ENCODE results near the gene ZNF831.
A peak's percentile ranks its signal among the peaks of the same experiment; 100 is the strongest.

The ZNF831 gene

GRCh38 chr20:59141818-59142581, 21.6 kb upstream of the ZNF831 start:
- DNase-seq (ENCODE audit: low read depth) = no peak

GRCh38 chr20:59143326-59143725, 20.3 kb upstream of the ZNF831 start:
- no peak for DNase-seq (ENCODE audit: low read depth)

- DNase-seq (ENCODE audit: low read depth) = no peak
These were observed 19.3 kb upstream of the ZNF831 start for GRCh38 chr20:59144179-59144830.

DNA sequence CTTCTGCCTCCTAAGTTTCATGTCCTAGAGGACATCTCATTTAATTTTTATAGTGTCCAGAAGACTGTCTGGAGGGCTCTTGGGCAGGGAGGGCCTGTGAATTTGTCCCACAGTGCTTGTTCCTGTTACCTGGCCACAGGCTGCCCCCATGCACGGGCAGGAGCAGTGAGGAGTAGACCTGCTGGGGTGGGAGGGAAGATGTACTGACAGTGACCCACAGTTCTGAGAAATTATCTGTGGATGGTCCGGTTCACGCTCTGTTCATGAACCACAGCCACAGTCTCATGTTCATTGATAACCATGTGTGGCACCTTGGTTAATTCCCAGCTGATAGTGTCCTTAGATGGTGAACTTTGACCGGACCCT, 18.8 kb upstream of the ZNF831 start:
- no peak for DNase-seq (ENCODE audit: low read depth)

- DNase-seq (ENCODE audit: low read depth) = no peak
These were observed 18.2 kb upstream of the ZNF831 start for GRCh38 chr20:59145247-59145923.

DNA sequence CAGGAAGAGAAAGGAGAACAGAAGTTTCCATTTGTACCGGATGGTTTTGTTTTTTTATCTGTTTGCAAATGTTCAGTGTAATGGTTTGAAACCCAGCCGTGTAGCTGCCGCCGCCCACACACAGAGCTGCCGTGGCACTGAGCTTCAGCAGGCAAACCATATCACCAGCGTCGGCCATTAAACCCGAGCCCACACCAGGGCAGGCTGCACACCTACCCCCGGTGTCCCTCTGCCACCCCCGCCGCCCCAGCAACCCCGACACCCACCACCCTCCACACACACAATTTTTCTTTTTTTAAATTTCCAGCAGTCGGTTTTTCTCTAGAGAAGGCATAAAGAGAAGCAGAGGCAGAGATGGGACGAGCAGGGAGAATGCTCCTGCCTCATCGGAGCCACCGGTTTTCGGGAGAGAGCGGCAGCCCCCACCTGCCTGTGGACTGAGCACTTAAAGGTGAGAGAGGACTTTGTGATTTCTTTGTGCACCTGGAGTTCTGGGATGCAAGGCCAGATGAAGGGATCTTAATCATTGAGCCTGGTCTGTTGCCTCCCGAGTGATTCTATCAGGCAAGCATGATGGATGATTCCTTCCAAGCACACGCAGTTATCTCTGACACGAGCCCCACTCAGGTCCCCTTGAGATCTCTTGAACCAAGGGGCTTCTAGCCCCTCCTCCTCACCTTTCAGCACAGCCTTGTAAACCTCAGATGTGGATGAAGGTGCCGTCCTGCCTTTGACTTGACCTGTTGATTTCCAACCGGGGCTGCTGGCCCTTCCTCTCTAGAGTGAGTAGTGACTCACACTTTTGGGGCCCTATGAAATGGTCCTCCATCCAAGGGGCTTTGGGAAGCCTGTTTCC, 17.5 kb upstream of the ZNF831 start:
- no peak for DNase-seq (ENCODE audit: low read depth)

- no peak for DNase-seq (ENCODE audit: low read depth)
These were observed 16.6 kb upstream of the ZNF831 start for GRCh38 chr20:59146780-59147565.

- DNase-seq (ENCODE audit: low read depth) = no peak
These were observed 16.0 kb upstream of the ZNF831 start for GRCh38 chr20:59147586-59147985.

DNA sequence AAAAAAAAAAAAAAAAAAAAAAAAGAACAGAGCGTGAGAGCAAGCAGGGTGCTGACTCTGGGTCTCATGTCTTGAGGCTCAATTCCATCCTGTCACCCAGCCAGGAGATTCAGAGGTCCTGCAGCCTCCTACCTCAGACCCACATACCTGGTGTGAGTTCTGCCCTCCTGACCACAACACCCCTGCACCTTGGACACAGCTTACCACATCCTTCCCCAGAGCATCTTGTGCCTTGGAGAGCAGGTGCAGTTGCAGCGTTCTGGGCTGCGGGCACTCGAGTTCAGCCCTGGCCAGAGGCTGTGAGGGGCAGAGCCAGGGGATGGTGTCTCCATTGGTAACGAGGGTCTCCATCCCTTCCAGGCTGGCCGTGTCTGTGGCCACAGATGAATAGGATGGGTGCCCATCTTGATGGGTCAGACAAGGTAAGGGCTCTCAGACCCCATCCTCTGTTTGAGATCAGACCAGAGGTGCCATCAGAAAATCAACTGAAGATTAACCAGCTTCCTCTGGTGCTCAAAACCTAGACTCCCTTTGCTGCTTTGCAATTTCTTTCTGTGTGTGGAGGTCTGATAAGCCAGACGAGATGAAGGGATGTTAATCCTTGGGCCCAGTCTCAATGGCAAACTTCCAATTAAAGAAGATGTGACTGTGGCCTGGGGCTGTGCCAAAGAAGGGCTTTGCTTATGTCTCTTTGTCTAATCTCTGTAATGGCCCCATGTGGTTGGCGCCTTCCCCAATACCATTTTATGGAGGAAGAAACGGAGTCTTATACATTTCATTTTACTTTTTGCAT, 14.7 kb upstream of the ZNF831 start:
- DNase-seq (ENCODE audit: low read depth) = no peak

- no peak for DNase-seq (ENCODE audit: low read depth)
These were observed 13.7 kb upstream of the ZNF831 start for GRCh38 chr20:59149678-59150504.

GRCh38 chr20:59150821-59151251, 12.8 kb upstream of the ZNF831 start:
- no peak for DNase-seq (ENCODE audit: low read depth)

- DNase-seq (ENCODE audit: low read depth) = no peak
These were observed 12.2 kb upstream of the ZNF831 start for GRCh38 chr20:59151391-59151790.

GRCh38 chr20:59151820-59152219, 11.8 kb upstream of the ZNF831 start:
- DNase-seq (ENCODE audit: low read depth) = no peak

DNA sequence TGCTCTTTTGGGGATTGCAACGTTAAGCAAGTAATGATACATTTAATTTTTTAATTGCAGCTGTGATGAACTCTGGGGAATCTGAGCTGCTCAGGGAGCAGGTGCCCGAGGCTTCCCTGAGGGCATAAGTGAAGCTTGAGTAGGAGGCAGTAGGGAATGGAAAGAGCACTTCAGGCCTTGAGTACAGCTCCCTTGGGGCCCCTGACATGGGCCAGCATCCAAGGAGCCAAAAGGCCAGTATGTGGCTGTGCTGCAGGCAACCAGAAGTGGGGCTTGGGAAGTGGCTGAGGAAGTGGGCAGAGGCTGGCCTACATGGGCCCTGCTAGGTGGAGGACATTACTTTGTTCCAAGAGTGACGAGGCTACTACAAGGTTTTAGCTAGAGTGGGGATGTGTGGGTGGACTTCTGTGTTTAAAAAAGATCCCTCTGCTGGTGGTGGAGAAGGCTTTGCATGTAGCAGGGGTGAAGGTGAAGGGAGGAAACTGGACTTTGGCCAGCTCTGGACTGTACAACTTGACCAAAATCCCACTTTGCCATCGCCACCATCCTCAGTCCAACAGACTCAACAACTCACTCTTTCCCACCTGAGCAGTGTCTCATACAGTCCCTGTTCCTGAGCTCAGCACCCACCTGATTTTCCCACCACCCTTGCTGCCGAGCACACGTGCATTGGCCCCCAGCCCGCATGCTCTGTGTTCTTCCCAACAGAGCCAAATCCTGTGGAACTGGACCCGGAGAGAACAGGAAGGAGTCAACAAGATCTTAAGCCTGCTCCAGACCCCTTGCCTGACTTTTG, 10.9 kb upstream of the ZNF831 start:
- DNase-seq (ENCODE audit: low read depth) = no peak

DNA sequence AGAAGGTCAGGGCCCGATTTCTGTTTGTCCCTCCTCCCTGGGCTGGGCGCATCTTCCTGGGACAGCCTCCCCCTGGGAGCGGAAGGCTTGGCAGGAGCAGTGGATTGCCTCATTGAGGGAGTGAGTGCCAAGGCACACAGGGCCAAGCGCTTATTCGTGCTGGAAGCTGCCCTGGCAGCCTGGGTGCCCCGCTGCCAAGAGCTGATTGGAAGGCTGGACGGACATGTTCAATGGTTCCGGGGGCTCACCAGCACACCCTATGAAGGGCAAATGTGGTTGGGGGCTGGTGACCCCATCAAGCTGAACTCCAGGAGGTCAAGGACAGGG, 10.3 kb upstream of the ZNF831 start:
- peak; percentile 13 for DNase-seq (ENCODE audit: low read depth)

GRCh38 chr20:59153832-59154231, 9.8 kb upstream of the ZNF831 start:
- DNase-seq (ENCODE audit: low read depth) = no peak

- no peak for DNase-seq (ENCODE audit: low read depth)
These were observed 9.2 kb upstream of the ZNF831 start for GRCh38 chr20:59154317-59155013.

DNA sequence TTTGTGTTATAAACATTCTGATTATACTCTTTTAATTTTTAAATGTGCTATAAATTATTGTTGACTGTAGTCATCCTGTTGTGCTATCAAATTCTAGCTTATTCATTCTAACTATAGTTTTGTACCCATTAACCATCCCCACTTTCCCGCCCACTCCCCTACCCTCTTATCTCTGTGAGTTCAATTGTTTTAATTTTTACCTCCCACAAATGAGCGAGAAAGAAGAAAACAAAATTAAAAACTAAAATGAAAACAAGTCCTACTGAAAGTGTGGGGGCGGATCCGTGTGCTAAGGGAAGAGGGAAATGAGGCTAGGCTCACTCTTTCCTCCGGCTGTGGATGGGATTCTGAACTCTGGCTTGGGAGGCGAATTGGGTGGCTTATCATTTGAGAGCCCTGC, 6.6 kb upstream of the ZNF831 start:
- DNase-seq (ENCODE audit: low read depth) = no peak
